Psoas muscle (tissue), 8 donors: ENCODE measurements around the gene ZIC1. TPM values are rescaled to one million over a fixed set of nuclear protein-coding genes. Genes with fewer than 3 reads are reported as not detected.
A peak's percentile ranks its signal among the peaks of the same experiment; 100 is the strongest.

Source experiments
- ATAC-seq, 4 donors: fragments of 200-7000 bp; cut with Tn5 transposase; one replicate each; pipeline ENCODE4 v1.9.1; 2020; ENCODE audit warnings: moderate library complexity in 3 of 4, mild to moderate bottlenecking in 2 of 4
- DNase-seq, 2 donors: peaks; one replicate each; pipeline ENCODE4 v3.0.0-alpha.2; 2020
- H3K27ac ChIP-seq: fragments of 200-600 bp; one replicate; pipeline ENCODE4 v1.8.0; 2022
- H3K27me3 ChIP-seq, 3 donors: fragments of 200-600 bp in 1 of 3; one replicate each; pipeline versions ENCODE4 v1.6.1 to v1.8.0; 2013 to 2022; ENCODE audit warnings: low read length in 2 of 3, mild to moderate bottlenecking in 2 of 3, moderate library complexity in 1 of 3; ENCODE audit not compliant: insufficient read depth in 3 of 3
- H3K36me3 ChIP-seq, 2 donors: fragments of 200-600 bp in 1 of 2; one replicate each; pipeline versions ENCODE4 v1.6.1 to v1.8.0; 2013 to 2022; ENCODE audit warnings: low read depth in 1 of 2, mild to moderate bottlenecking in 1 of 2, moderate library complexity in 1 of 2; ENCODE audit not compliant: insufficient read depth in 1 of 2
- H3K4me1 ChIP-seq: fragments of 200-600 bp; one replicate; pipeline ENCODE4 v1.8.0; 2022
- H3K4me3 ChIP-seq: fragments of 200-600 bp; one replicate; pipeline ENCODE4 v1.8.0; 2022; ENCODE audit warnings: mild to moderate bottlenecking
- H3K9me3 ChIP-seq: fragments of 200-600 bp; one replicate; pipeline ENCODE4 v1.8.0; 2022
- WGBS, 3 donors: extraction: QIAGEN DNeasy Blood & Tissue Kit; methylation state at CpG; one replicate each; pipeline versions ENCODE4 v1.1.6 to v1.1.7; 2013; 5-methylcytosine and 5-hydroxymethylcytosine counted together
- intact Hi-C, 2 donors: fragments of 100-400 bp; cut with DNase I; formaldehyde crosslinking; loops; one replicate each; pipeline versions ENCODE4 v1.11.0 to v1.14.2; 2022
- polyA plus RNA-seq, 3 donors: library from polyadenylated mRNA; stranded (reverse); fragments of 200-250 nt; gene quantifications; one replicate each; pipeline ENCODE4 v1.2.3, GENCODE V29; 2013
- total RNA-seq, 4 donors: library from RNA; stranded (reverse); fragmentation: NEBNext Ultra II Directional in 2 of 4; extraction: Animal tissue kit (Norgen Biotek cat#: 25700) in 2 of 4; gene quantifications; one replicate each; pipeline versions ENCODE4 v1.2.1 to v1.2.4, GENCODE V29; 2021 to 2023
- TF ChIP-seq, protein P1 (sequence below): fragments of 200-600 bp; IDR thresholded peaks from one replicate; pipeline ENCODE4 v1.8.0; 2022; ENCODE audit warnings: antibody characterized with exemption
- donor health status: healthy with polysubstance abuse.
- donor health status: DM: no; HTN: no; CAD: no; lungs with moderate emphysema.
- donor health status: Bipolar disorder and iron deficiency.
- donor health status: healthy.
- donor health status: DM: yes; HTN: yes; CAD: no.
- donor health status: DM: no; HTN: no; CAD: no.
- donor health status: DM: no; HTN: no; CAD: no.
- donor health status: DM: yes; HTN: yes; CAD: no.

Gene ZIC1
- total and polyA plus RNA-seq, 7 donors, result 2.3 to 10.2 (median 4.5) TPM

DNA sequence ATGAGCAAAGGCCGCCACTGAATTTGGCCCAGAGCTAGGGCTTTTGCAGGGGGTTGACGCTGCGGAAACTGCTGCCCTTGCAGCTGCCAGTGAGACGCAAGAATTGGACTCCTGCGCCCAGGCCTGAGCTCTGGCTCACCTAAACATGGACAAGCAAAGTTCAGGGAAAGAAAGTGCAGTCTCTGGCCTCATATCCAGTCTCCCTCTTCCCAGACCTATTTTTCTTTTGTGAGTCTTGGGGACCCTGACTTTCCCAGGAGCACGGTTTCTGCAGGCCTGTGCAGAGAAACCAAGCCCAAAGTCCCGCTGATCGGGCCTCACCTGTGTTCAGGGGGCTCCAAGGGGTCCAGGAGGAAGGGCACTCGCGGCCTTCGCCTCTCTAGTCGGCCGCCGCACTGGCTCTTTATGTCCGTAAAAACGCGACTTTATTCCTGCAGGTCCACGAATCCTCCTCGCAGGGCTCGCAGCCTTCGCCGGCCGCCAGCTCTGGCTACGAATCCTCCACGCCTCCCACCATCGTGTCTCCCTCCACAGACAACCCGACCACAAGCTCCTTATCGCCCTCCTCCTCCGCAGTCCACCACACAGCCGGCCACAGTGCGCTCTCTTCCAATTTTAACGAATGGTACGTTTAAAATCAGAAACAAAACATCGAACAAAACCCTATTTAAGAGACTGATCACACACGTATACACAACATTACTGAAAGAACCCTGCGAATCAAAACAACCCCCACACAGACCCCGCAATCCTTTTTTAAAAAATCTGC, 3.9 kb downstream of the ZIC1 start:
- intact Hi-C loops, result loop anchor here in 1 of 2 donors (5.0 to 10.0 kb wide), 3 partner anchors 58 to 664 kb away; no protein-coding TSS in a partner anchor
- Histone ChIP-seq H3K27ac (peak overlapping the region; percentile 33), H3K36me3 (no peaks in the 10 kb centered on the region), H3K27me3 (peaks cover 0 to 59% (median 10%) of the 10 kb centered on the region in 3 donors), H3K9me3 (no peaks in the 10 kb centered on the region), H3K4me1 (peaks cover 12% of the 10 kb centered on the region), H3K4me3 (peak overlapping the region; percentile 75)
- TF ChIP-seq, protein P1, sequence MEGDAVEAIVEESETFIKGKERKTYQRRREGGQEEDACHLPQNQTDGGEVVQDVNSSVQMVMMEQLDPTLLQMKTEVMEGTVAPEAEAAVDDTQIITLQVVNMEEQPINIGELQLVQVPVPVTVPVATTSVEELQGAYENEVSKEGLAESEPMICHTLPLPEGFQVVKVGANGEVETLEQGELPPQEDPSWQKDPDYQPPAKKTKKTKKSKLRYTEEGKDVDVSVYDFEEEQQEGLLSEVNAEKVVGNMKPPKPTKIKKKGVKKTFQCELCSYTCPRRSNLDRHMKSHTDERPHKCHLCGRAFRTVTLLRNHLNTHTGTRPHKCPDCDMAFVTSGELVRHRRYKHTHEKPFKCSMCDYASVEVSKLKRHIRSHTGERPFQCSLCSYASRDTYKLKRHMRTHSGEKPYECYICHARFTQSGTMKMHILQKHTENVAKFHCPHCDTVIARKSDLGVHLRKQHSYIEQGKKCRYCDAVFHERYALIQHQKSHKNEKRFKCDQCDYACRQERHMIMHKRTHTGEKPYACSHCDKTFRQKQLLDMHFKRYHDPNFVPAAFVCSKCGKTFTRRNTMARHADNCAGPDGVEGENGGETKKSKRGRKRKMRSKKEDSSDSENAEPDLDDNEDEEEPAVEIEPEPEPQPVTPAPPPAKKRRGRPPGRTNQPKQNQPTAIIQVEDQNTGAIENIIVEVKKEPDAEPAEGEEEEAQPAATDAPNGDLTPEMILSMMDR, result no peak
- no peak for ATAC-seq
- DNase-seq, result no peak
- 52 to 60% (median 55%) methylated on average over 37 of the region's 37 CpGs for WGBS, 3 donors

DNA sequence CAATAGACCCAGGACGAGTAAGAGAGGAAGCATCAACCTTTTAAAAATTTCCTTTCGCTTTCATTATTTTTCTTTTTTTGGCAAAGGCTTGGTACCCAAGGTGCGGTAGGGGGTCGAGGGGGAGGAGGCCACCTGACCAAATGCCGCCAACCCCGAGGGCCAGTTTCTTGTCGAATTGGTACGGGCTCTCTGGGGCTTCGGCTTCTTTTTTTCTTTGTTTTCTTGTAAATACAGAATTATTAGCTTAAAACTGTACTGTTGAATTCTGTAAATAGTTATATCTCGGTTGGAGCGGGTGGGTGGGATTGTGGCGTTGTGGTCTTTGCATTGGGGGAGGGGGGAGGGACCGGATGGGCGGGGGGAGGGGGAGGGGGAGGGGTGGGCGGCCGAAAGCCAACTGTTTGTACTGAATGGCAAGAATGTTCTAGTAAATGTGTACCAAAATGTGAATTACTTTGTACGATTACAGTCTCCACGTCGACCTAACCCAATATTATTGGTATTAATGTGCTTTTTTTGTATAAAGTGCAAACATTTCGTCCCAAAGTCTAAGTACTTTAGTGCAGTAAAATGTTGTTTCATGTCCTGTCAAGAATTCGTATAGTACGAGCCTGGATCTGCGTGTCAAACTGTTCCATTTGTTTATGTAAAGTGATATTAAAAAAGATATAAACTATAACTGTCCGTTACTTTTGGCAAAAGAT, 4.7 kb downstream of the ZIC1 start:
- DNase-seq, result no peak
- Histone ChIP-seq H3K27me3 (peaks cover 0 to 58% (median 10%) of the 10 kb centered on the region in 3 donors), H3K27ac (peak overlapping the region; percentile 33), H3K9me3 (no peaks in the 10 kb centered on the region), H3K4me3 (peak overlapping the region; percentile 75), H3K36me3 (no peaks in the 10 kb centered on the region), H3K4me1 (peaks cover 15% of the 10 kb centered on the region)
- WGBS, 3 donors, result 47 to 53% (median 48%) methylated on average over 23 to 24 of the region's 24 CpGs
- no peak for ATAC-seq
- TF ChIP-seq, protein P1, result no peak
- intact Hi-C loops, result loop anchor here in 1 of 2 donors (5.0 to 10.0 kb wide), 3 partner anchors 59 to 663 kb away; no protein-coding TSS in a partner anchor

GRCh38 chr3:147414390-147415138, 5.4 kb downstream of the ZIC1 start:
- WGBS, 3 donors, result 53 to 60% (median 58%) methylated on average over 18 of the region's 18 CpGs
- DNase-seq, result no peak
- H3K4me3 ChIP-seq, result peak overlapping the region; percentile 24

GRCh38 chr3:147415286-147415685, 6.1 kb downstream of the ZIC1 start:
- H3K9me3 ChIP-seq, result no peaks in the 10 kb centered on the region
- intact Hi-C loops, result loop anchor here in 1 of 2 donors (10.0 kb wide), 2 partner anchors 60 to 200 kb away; no protein-coding TSS in a partner anchor
- no peaks in the 10 kb centered on the region for H3K36me3 ChIP-seq
- DNase-seq (no peak), ATAC-seq (no peak)
- WGBS, 3 donors, result 48 to 50% (median 49%) methylated on average over 6 of the region's 6 CpGs
- peaks cover 0 to 52% (median 8%) of the 10 kb centered on the region in 3 donors for H3K27me3 ChIP-seq
- H3K4me1 ChIP-seq, result peaks cover 14% of the 10 kb centered on the region
- no peak overlapping the region for H3K27ac ChIP-seq
- TF ChIP-seq, protein P1, result no peak
- H3K4me3 ChIP-seq, result no peak overlapping the region

More at GRCh38 chr3:147414390-147415138, 5.4 kb downstream of the ZIC1 start:
- H3K9me3 ChIP-seq, result no peaks in the 10 kb centered on the region
- H3K27me3 ChIP-seq, result peaks cover 0 to 52% (median 7%) of the 10 kb centered on the region in 3 donors
- H3K4me1 ChIP-seq, result peaks cover 15% of the 10 kb centered on the region
- H3K27ac ChIP-seq, result peak overlapping the region; percentile 1
- intact Hi-C loops, result loop anchor here in 1 of 2 donors (5.0 to 10.0 kb wide), 3 partner anchors 60 to 663 kb away; no protein-coding TSS in a partner anchor
- no peaks in the 10 kb centered on the region for H3K36me3 ChIP-seq
- TF ChIP-seq, protein P1, result no peak
- ATAC-seq, result no peak
